Erythroblast (primary cell): ENCODE results near the gene CST7.

ENCODE experiments used
- DNase-seq, 2 experiments: peaks; one replicate each; lab custom pipeline; 2025; lab: John Stamatoyannopoulos, UW
- GATA1 ChIP-seq: IDR thresholded peaks from 2 replicates; pipeline ENCODE4 v1.6.1; 2011; ENCODE audit warnings: low read depth, mild to moderate bottlenecking, control low read depth, low read length, moderate library complexity
- POLR2A ChIP-seq: IDR thresholded peaks from 2 replicates; pipeline ENCODE4 v1.6.1; 2011; ENCODE audit warnings: mild to moderate bottlenecking, low read length

CST7 gene, protein sequence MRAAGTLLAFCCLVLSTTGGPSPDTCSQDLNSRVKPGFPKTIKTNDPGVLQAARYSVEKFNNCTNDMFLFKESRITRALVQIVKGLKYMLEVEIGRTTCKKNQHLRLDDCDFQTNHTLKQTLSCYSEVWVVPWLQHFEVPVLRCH

DNA sequence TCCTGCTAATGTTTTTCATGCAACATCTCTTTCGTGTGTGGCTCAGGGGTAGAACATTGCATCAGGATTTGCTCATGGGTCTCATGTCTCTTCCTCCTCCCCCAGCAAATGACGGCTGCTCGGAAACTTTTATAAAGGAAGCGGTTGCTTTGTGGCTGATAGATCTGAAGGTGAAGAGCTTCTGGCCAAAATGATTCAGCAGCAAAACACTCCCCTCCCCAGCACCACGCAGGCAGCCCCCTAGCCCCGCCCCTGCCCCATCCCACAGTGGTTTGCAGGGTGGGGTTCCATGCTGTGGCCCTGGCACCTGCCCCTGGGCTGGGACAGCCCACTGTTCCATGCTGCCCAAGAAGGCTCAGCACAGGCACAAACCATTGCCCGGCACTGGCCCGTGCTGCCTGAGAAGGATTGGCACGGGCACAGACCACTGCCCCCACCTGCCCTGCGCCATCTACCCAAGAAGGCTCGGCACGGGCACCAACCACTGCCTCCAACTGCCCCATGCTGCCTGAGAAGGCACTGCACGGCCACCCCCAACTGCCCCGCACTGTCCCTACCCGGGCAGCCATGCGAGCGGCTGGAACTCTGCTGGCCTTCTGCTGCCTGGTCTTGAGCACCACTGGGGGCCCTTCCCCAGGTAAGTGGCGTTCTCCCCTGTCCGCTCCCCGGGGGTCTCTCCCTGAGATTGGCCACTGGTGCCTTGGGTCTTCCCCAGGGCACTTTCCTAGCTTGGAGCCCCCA is at the start of gene CST7:
CST7 (plus strand) TSS at position 331 of the 741 bp plus-strand sequence; CDS start at position 568, 237 bp downstream.
- no peak for DNase-seq
- no peak for TF ChIP-seq POLR2A
- TF ChIP-seq GATA1, result no peak

DNA sequence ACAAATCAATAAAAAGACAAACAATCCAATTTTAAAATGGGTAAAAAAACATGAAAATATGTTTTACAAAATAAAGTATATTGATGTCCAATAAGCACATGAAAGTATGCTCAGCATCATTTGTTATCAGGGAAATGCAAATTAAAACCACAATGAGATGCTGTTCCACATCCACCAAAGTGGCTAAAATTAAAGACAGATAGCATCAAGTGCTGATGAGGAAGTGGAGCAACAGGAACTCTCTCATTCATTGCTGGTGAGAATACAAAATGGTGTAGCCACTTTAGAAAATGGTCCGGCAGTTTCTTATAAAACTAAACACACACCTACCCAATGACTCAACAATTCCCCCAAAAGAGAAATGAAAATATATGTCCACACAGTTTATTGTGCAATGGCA is 42.3 kb upstream of the CST7 start:
- no peak for TF ChIP-seq POLR2A
- TF ChIP-seq GATA1, result no peak
- no peak for DNase-seq

DNA sequence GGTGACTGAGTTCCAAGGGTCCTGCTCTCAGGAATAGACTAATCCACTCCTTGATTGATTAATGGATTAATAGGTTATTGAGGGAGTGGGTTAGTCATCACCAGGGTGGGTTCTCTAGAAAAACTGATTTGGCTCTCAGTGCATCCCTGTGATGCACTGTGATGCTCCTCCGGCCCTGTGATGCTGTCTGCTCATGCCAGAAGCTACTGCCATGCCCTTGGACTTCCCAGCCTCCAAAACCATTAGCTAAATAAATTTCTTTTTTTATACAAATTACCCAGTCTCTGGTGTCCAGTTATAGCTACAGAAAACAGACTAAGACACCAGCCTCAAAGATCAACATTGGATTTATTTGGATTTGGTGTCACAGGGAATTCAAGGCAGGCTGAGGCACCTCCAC is 40.4 kb upstream of the CST7 start:
- DNase-seq, result no peak
- TF ChIP-seq GATA1 (no peak), POLR2A (no peak)

DNA sequence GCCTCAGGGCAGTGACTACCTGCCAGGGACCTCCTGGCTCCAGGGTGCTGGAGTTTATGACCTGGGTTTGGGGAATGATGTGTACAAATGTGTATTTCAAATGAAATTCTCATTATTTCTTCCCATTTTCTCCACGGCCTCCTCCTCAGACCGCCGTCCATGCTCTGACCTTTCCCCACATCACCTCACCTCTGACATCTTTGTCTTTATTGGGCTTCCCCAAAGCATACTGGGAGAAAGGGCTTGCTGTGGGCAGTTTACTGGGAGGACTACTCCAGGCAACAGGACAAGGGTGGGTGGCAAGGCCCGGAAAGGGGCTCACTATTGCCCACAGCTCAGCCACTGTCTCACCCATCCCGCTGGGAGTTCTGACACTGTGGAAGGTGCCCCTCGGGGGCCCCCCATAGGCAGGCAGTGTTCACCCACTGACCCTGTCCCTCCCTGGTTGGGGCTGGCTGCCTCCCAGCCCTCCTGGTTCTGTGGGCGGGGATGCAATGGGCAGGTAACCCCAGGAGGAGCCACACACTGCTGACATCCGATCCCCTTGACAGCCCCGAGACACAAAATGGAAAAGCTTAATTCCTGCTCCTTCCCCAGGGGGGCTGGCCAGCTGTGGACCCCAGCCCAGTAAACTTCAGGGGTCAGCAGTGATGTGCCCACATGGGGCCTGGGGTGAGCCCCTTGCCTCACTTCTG is 39.8 kb upstream of the CST7 start:
- DNase-seq, result no peak
- TF ChIP-seq POLR2A, result no peak
- no peak for TF ChIP-seq GATA1

DNA sequence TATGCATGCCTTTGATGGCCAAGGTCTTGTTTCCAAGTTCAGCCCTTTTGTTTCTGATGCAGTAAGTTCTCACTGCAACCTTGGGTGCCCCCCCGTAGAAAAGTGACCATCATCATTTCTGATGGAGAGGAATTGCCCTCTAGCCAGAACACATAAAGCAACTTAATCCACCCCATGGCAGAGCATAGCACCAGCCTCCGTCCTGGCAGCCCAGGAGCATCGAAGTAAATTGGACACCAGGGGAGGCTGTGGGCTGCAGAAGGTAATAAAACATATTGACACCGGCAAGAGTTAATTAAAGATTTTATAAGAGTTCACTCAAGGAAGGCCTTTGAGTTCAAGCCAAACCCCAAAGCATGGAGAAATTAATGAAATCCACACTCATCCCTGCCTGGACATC is 39.2 kb upstream of the CST7 start:
- no peak for TF ChIP-seq POLR2A
- TF ChIP-seq GATA1, result no peak
- DNase-seq, result no peak

DNA sequence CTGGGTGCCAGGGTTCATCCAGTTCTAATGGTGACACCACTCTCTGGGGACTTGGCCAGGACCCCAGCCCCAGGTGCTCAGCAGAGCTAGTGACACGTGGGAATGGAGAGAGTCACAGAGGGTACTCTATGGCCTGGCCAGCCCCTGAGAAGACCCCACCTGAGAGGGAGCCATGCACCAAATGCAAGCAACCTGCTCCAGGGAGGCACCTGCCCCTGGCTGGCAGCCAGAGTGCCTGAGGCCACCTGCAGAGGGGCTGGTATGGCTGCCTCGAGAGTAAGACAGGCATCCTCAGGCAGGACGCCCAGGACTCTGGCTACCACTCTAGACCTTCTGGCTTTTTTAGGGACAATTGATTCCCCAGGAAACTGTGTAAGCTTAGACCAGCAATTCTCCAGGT is 38.6 kb upstream of the CST7 start:
- TF ChIP-seq GATA1 (no peak), POLR2A (no peak)
- DNase-seq, result no peak

DNA sequence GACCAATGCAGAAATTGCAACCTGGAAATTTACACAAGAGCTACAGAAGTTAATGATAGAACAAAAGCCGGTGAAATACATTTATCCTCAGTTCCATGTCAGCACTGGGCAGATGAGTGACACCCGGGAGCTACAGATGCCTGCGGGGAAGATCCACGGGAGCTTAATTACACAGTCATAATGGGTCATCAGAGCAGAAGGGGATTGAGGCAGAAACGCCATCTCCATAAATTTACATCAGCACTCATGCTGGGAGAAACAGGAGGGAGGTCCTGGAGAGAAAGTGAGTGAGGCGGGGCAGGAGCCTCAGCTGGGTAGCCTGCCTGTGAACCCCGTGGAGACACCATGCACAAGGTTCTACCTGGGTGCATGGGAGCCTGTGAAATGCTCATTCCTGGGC is 37.6 kb upstream of the CST7 start:
- no peak for DNase-seq
- TF ChIP-seq POLR2A (no peak), GATA1 (no peak)

DNA sequence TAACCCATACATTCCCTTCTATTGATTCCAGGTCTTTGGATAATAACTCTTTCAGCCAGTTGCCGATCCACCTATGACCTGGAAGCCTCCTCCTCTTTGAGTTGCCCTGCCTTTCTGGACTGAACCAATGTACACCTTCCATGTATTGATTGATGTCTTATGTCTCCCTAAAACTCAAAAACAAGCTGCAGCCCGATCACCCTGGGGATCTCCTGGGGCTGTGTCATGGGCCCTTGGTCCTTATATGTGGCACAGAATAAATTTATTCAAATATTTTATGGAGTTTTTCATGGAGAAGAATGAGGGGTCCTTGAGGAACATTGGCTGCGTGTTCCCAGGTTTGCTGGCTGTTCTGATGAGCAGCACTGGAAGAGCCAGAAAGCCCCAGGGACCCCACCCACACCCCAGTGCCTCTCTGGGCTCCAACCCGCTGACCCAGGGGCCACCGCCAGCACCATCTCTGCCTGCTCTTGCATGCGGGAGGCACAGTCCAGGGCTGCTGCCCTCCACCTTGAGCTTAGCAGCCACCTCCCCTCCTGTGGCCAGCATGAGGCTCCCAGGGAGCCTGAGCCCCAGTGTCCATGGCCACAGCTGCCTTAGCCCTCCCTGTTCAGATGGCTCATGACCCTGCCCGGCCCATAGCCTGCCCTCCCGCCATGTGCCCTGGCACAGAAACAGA is 36.5 kb upstream of the CST7 start:
- TF ChIP-seq GATA1 (no peak), POLR2A (no peak)
- no peak for DNase-seq

DNA sequence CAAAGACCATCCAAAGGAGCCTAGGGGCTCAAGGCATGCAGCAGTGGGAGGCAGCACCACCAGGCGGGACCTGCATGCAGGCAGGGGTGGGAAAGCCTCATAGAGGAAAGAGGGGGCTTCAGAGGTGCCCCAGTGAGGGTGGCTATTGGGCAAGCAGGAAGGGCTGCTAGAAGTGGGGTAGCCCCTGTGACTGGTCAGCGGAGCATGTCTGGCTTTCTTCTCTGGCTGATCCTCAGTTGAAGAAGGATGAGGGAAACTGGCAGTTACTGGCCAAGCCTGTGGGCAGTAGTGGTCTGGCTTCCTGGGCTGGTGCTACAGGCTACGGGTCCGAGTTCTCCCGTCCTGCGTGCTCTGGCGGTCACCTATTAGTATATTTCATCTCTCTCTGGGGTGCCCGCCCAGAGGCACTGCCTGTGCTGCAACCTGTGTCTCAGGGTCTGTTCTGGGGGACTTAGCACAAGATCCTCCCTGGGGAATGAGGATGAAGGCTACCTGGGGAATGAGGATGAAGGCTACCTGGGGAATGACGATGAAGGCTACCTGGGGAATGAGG is 35.9 kb upstream of the CST7 start:
- TF ChIP-seq POLR2A (no peak), GATA1 (no peak)
- no peak for DNase-seq

DNA sequence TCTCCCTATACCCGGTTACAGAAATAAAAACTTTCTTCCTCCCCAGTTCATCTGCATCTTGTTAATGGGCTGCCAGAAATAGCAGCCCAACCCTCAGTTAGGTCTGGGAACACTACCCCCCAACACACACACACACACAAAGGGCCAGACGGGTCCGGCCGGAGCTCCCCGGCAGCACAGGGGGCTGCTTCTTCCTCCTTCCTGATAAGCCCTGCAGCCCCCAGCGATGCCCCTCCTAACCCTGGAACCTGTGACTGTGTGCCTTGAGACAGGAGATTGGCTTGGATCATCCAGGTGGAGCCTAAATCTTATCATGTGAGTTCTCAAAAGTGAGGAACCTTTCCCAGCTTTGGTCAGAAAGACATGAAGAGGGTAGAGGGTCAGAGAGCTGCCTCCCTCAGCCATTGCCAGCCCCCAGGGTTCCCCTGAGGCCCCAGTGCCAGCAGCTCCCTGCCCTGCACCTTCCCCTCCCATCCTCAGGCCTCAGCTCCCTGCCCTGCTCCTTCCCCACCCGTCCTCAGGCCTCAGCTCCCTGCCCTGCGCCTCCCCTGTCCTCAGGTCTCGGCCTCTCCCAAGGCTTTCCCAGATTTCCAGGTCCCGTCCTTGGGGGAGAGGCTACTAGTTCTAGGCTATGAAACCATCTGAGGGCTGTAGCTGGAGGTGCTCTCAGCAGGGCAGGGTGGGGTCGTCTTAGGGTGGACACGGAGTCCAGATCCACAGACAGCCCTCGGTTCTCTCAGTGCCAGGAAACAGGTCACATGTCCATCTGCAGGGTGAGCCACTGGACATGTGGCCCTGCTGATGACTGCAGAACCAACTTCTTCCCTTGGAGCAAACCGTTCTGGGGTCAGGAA is 34.5 kb upstream of the CST7 start:
- DNase-seq, result no peak
- TF ChIP-seq POLR2A, result no peak
- TF ChIP-seq GATA1, result no peak

DNA sequence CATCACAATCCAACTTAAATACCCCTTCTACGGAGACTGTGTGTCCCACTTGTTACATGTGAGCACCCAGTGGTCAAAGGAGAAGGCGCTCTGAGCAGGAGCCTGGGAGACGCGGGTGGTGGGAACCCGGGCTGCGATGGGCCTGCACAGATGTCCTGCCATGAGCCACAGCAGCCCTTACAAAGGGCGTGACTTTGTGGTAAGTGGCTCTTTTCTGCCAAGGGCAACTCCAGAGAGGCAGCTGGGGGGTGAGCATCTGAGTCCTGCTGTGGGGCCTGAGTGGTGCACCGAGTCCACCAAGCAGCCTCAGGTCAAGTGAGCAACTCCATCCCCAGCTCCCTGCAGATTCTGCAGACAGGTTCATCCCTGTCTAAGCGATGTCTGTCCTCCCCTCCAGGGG is 33.6 kb upstream of the CST7 start:
- TF ChIP-seq POLR2A, result no peak
- DNase-seq, result no peak

DNA sequence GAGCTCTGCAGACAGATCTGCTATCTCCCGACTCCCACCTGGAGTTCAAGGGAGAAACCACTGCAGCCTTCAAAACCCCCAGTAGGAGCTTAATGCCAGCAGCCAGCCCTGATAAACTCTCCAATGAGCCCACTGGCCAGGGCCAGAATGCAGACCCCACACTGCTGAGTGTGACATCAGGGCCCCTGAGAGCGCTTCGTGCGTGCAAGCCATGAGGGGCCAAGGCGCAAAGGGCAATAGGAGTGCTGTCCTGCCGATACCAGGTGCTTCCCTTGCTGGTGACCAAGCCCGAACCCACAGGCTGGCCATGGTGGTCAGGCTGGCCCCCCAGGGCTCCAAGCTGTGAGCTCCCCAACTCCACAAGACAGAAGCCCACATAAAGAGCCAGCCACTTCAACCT is 33.2 kb upstream of the CST7 start:
- TF ChIP-seq GATA1, result no peak
- TF ChIP-seq POLR2A, result no peak
- no peak for DNase-seq

DNA sequence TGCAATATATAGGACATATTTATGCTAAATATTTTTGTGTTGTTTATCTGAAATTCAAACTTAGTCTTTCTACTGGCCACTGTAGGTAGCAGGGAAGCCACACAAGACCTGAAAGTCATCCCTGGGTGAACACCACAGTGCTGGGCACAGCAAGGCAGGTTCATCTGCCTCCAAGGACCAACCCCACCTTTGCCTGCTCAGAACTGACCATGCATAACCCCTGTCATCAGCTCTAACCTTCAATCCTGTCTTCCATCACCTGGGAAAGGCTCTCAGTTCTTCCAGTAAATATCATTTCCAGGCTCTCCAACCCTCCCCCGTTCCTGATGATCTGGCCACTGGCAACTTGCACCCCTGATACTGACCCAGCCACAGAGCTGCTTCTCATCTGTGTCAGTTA is 32.7 kb upstream of the CST7 start:
- DNase-seq, result no peak
- no peak for TF ChIP-seq POLR2A
- no peak for TF ChIP-seq GATA1
